ENCODE measurements around the gene RNF183. TPM values are rescaled to one million over a fixed set of nuclear protein-coding genes. Genes with fewer than 3 reads are reported as not detected.
A peak's percentile ranks its signal among the peaks of the same experiment; 100 is the strongest.

Gene RNF183
- polyA plus RNA-seq, 1 of the 3 experiments (the other 2 are of a cell fraction) = not detected

DNA sequence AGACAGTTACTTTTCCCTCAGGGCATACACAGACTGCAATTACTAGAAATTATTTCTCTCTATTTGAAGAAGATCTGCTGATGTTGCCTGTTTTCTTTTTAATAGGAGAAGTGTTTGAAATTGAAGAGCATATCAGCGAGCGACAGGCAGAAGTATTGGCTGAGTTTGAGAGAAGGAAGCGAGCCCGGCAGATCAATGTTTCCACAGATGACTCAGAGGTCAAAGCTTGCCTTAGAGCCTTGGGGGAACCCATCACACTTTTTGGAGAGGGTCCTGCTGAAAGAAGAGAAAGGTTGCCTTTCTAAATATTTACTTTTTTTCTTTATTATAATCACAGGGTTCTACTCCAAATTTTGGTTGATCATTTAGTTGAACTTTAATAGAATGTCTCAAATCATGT, 24.3 kb downstream of the RNF183 start:
- TF ChIP-seq CHD2 (IDR thresholded peaks at IDR 0.05; ENCODE audit: low read length, partially characterized antibody) = no peak
- WGBS (ENCODE audit: low lambda C conversion rate) = 85% methylated on average over 4 of the region's 4 CpGs
- Histone ChIP-seq H3K79me2 (ENCODE audit: insufficient read depth) (peaks cover 47% of the 10 kb centered on the region), H3K4me3 (ENCODE audit: low read depth in 2 of 2, low read length in 1 of 2) (no peak overlapping the region), H3K9ac (no peak overlapping the region), H3K9me3 (no peaks in the 10 kb centered on the region), H3K27ac (ENCODE audit: low read depth in 2 of 2, low read length in 1 of 2) (0 out of 4 replicates have a peak overlapping the region, but pooled peaks of 1 of the 2 experiments have one; percentile 11), H2AFZ (ENCODE audit: low read depth) (no peak overlapping the region), H3K4me2 (no peak overlapping the region), H3K36me3 (replicated peaks in 1 of 2; ENCODE audit: control insufficient read depth in 1 of 2, insufficient read depth in 2 of 2, low read length in 1 of 2) (peaks cover 61 to 63% of the 10 kb centered on the region in 2 experiments), H3K4me1 (ENCODE audit: control insufficient read depth in 1 of 2, insufficient read depth in 2 of 2, low read depth in 1 of 2, low read length in 1 of 2) (peaks cover 7 to 12% of the 10 kb centered on the region in 2 experiments; a peak in 3 of 4 replicates), H4K20me1 (ENCODE audit: insufficient read depth) (no peaks in the 10 kb centered on the region; the same call in 1 of the 2 replicates), H3K9me2 (no peaks in the 10 kb centered on the region), H3F3A (replicated peaks; ENCODE audit: insufficient read depth) (peaks cover 7% of the 10 kb centered on the region), H3K27me3 (ENCODE audit: insufficient read depth) (no peaks in the 10 kb centered on the region)
- no peak for DNase-seq
- ChIA-PET CTCF (no interaction called here), POLR2A (interaction anchor here (1.5 kb wide), 1 partner anchor 132 kb away, joined by 3 read pairs; the partner anchor contains the start of genes C9orf43 and POLE3)

DNA sequence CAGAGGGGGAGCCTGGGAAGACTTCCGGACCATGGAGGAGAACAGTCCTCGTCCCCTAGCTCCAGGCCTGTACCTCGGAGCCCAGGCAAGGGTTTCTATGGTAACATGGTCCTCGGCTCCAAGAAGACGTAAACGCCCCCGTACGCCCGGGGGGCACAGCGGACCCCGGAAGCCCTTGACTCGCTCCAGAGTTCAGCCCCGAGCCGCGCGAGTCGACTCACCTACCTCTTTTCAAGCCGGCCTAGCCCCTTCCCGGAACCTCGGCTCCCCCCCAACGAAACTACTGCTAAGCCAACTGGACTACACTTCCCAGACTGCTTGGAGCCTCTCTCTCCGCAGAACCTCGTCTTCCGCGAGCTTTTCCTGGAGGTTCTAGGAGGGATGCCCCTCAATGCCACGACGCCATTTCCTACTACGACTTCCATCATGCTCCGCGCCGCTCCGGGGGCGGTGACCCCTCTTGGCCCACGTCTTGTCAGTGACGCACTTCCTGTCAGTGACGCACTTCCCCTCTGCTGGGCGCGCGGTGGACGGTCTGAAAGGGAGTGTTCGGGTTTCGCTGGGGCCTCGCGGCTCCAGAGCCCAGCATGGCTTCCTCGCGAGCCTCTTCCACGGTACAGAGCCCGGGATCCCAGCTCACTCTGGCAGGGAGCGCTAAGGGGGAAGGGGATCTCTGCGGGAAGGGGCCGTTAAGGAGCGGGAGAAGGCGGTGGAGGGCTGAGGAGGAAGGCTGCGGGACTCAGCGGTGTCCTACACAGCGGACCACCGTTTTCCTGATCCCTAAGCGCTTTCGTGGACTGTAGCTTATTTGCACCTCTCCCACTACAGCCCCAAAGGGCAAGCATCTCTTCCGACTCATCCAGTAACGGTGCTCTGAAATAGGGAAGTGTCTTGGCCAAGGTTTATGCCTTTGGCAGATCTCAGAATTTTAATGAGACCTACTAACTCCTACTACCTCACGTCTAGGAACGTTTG, 27.7 kb downstream of the RNF183 start, which contains the start of the genes CDC26 and PRPF4:
CDC26 (minus strand) TSS at position 416 of the 975 bp plus-strand sequence. CDS start 3,065 bp downstream, outside the sequence.
PRPF4 (plus strand) TSS at position 502 of the 975 bp plus-strand sequence; CDS start at position 588, 86 bp downstream.
- POLR2A ChIA-PET = interaction anchor here (0.5 to 2.4 kb wide), 19 partner anchors 9 to 374 kb away, joined by 3 to 19 read pairs (median 3); partner anchors contain the start of genes ALAD, BSPRY, C9orf43 and FKBP15
- Histone ChIP-seq H3K4me2 (peak within 1 kb of the TSS; percentile 85), H3K9ac (peak within 1 kb of the TSS; percentile 92), H3K27me3 (ENCODE audit: insufficient read depth) (no peaks in the 10 kb centered on the region), H3K79me2 (ENCODE audit: insufficient read depth) (peaks cover 47% of the 10 kb centered on the region), H3K27ac (ENCODE audit: low read depth in 2 of 2, low read length in 1 of 2) (peak within 1 kb of the TSS; percentile 90), H3K4me1 (ENCODE audit: control insufficient read depth in 1 of 2, insufficient read depth in 2 of 2, low read depth in 1 of 2, low read length in 1 of 2) (peaks cover 7 to 12% of the 10 kb centered on the region in 2 experiments; a peak in 3 of 4 replicates), H3K9me2 (no peaks in the 10 kb centered on the region), H3K9me3 (no peaks in the 10 kb centered on the region), H4K20me1 (ENCODE audit: insufficient read depth) (no peaks in the 10 kb centered on the region; the same call in 1 of the 2 replicates), H3K36me3 (replicated peaks in 1 of 2; ENCODE audit: control insufficient read depth in 1 of 2, insufficient read depth in 2 of 2, low read length in 1 of 2) (peaks cover 50 to 57% of the 10 kb centered on the region in 2 experiments), H2AFZ (ENCODE audit: low read depth) (peak within 1 kb of the TSS; percentile 92), H3F3A (replicated peaks; ENCODE audit: insufficient read depth) (peaks cover 7% of the 10 kb centered on the region), H3K4me3 (ENCODE audit: low read depth in 2 of 2, low read length in 1 of 2) (peak within 1 kb of the TSS; percentile 80 to 95)
- peak; percentile 93 for DNase-seq
- under 1% methylated on average over 39 of the region's 63 CpGs for WGBS (ENCODE audit: low lambda C conversion rate)
- CTCF ChIA-PET = interaction anchor here (0.6 to 4.5 kb wide), 33 partner anchors 8 to 391 kb away, joined by 3 to 42 read pairs (median 7); partner anchors contain the start of genes ALAD, C9orf43, FKBP15 and POLE3
- TF ChIP-seq EP300 (IDR thresholded peaks at IDR 0.05; ENCODE audit: borderline replicate concordance in 1 of 2, low read depth in 1 of 2, low read length in 1 of 2) = no peak
- TF ChIP-seq, protein P1, sequence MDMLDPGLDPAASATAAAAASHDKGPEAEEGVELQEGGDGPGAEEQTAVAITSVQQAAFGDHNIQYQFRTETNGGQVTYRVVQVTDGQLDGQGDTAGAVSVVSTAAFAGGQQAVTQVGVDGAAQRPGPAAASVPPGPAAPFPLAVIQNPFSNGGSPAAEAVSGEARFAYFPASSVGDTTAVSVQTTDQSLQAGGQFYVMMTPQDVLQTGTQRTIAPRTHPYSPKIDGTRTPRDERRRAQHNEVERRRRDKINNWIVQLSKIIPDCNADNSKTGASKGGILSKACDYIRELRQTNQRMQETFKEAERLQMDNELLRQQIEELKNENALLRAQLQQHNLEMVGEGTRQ (IDR thresholded peaks at IDR 0.05; ENCODE audit: borderline replicate concordance, low read depth, low read length) = no peak
- peak; percentile 97 for TF ChIP-seq GABPA (IDR thresholded peaks at IDR 0.05; ENCODE audit: low read depth)
- TF ChIP-seq, protein P2, sequence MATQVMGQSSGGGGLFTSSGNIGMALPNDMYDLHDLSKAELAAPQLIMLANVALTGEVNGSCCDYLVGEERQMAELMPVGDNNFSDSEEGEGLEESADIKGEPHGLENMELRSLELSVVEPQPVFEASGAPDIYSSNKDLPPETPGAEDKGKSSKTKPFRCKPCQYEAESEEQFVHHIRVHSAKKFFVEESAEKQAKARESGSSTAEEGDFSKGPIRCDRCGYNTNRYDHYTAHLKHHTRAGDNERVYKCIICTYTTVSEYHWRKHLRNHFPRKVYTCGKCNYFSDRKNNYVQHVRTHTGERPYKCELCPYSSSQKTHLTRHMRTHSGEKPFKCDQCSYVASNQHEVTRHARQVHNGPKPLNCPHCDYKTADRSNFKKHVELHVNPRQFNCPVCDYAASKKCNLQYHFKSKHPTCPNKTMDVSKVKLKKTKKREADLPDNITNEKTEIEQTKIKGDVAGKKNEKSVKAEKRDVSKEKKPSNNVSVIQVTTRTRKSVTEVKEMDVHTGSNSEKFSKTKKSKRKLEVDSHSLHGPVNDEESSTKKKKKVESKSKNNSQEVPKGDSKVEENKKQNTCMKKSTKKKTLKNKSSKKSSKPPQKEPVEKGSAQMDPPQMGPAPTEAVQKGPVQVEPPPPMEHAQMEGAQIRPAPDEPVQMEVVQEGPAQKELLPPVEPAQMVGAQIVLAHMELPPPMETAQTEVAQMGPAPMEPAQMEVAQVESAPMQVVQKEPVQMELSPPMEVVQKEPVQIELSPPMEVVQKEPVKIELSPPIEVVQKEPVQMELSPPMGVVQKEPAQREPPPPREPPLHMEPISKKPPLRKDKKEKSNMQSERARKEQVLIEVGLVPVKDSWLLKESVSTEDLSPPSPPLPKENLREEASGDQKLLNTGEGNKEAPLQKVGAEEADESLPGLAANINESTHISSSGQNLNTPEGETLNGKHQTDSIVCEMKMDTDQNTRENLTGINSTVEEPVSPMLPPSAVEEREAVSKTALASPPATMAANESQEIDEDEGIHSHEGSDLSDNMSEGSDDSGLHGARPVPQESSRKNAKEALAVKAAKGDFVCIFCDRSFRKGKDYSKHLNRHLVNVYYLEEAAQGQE (IDR thresholded peaks at IDR 0.05; ENCODE audit: low read depth, low read length) = no peak
- TF ChIP-seq NRF1 (IDR thresholded peaks at IDR 0.05; ENCODE audit: low read depth, low read length) = no peak
- no peak for TF ChIP-seq JUND (IDR thresholded peaks at IDR 0.05)
- TF ChIP-seq MXI1 (IDR thresholded peaks at IDR 0.05; ENCODE audit: low read depth, low read length) = peak; percentile 76
- peak; percentile 96 for TF ChIP-seq POLR2AphosphoS5 (IDR thresholded peaks at IDR 0.05; ENCODE audit: low read depth, low read length)
- no peak for TF ChIP-seq RAD21 (IDR thresholded peaks at IDR 0.05; ENCODE audit: low read length)
- TF ChIP-seq, protein P3, sequence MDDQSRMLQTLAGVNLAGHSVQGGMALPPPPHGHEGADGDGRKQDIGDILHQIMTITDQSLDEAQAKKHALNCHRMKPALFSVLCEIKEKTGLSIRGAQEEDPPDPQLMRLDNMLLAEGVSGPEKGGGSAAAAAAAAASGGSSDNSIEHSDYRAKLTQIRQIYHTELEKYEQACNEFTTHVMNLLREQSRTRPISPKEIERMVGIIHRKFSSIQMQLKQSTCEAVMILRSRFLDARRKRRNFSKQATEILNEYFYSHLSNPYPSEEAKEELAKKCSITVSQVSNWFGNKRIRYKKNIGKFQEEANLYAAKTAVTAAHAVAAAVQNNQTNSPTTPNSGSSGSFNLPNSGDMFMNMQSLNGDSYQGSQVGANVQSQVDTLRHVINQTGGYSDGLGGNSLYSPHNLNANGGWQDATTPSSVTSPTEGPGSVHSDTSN (IDR thresholded peaks at IDR 0.05) = no peak; the same call in 1 of the 2 replicates
- TF ChIP-seq SMC3 (IDR thresholded peaks at IDR 0.05; ENCODE audit: low read depth, low read length) = no peak
- TF ChIP-seq YY1 (IDR thresholded peaks at IDR 0.05; ENCODE audit: low read depth) = peak; percentile 84; the same call in 1 of the 2 replicates
- no peak for TF ChIP-seq FOXJ3 (CRISPR knock-in tag; IDR thresholded peaks at IDR 0.05)
- peak; percentile 87 for TF ChIP-seq ELF1 (IDR thresholded peaks at IDR 0.05)
- TF ChIP-seq, protein P4, sequence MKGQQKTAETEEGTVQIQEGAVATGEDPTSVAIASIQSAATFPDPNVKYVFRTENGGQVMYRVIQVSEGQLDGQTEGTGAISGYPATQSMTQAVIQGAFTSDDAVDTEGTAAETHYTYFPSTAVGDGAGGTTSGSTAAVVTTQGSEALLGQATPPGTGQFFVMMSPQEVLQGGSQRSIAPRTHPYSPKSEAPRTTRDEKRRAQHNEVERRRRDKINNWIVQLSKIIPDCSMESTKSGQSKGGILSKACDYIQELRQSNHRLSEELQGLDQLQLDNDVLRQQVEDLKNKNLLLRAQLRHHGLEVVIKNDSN (IDR thresholded peaks at IDR 0.05; ENCODE audit: borderline replicate concordance, low read depth) = no peak
- TF ChIP-seq, protein P5, sequence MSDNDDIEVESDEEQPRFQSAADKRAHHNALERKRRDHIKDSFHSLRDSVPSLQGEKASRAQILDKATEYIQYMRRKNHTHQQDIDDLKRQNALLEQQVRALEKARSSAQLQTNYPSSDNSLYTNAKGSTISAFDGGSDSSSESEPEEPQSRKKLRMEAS (IDR thresholded peaks at IDR 0.05; ENCODE audit: low read depth) = peak; percentile 96
- no peak for TF ChIP-seq RXRA (IDR thresholded peaks at IDR 0.05; ENCODE audit: borderline replicate concordance, low read depth)
- 0 out of 2 replicates have a peak, but pooled peaks have one; percentile 32 for TF ChIP-seq RCOR1 (IDR thresholded peaks at IDR 0.05; ENCODE audit: low read length)

Measured in SK-N-SH (cell line).